ENCODE data around the gene PKNOX2. TPM values are rescaled to one million over a fixed set of nuclear protein-coding genes. Genes with fewer than 3 reads are reported as not detected.

The PKNOX2 gene
- total and polyA plus RNA-seq, 10 of the 15 experiments (the other 5 are each of a cell fraction or from before 2014, with no cell fraction given): not detected

- no peak overlapping the region for H3K4me2 ChIP-seq (ENCODE audit: control insufficient read depth, insufficient read depth)
- no peak overlapping the region for H3K4me3 ChIP-seq
- no peaks in the 10 kb centered on the region for H4K20me1 ChIP-seq (ENCODE audit: control insufficient read depth, insufficient read depth)
- DNase-seq (ENCODE audit: low read depth, low spot score) (no peak), ATAC-seq (no peak), FAIRE-seq (no peak)
- ChIA-PET CTCF (no interaction called here), POLR2A (no interaction called here), SMC1A (ENCODE audit: uncharacterized antibody, unreplicated experiment) (no interaction called here), RAD21 (ENCODE audit: unreplicated experiment) (no interaction called here)
- WGBS (ENCODE audit: insufficient coverage, insufficient replicate concordance, low lambda C conversion rate, missing lambda C conversion rate): 26% methylated on average over 3 of the region's 3 CpGs
- H3K27ac ChIP-seq (ENCODE audit: control insufficient read depth, insufficient read depth): no peak overlapping the region
- H3K4me1 ChIP-seq (ENCODE audit: control insufficient read depth, insufficient read depth, low read length): no peaks in the 10 kb centered on the region
- intact Hi-C loops (cut with micrococcal nuclease; ENCODE audit: unreplicated experiment) (no loop called here), in situ Hi-C loops (cut with MboI) (no loop called here)
- no peak overlapping the region for H3K9ac ChIP-seq (ENCODE audit: control insufficient read depth, insufficient read depth, low read length)
- H3K36me3 ChIP-seq (ENCODE audit: control insufficient read depth in 2 of 2, insufficient read depth in 2 of 2, low read length in 1 of 2): no peaks in the 10 kb centered on the region
- no peak overlapping the region for H2AFZ ChIP-seq (ENCODE audit: control insufficient read depth, low read depth, low read length)
- no peaks in the 10 kb centered on the region for H3K27me3 ChIP-seq (replicated peaks in 1 of 2; ENCODE audit: control insufficient read depth in 2 of 2, insufficient read depth in 2 of 2, low read length in 1 of 2)
- H3K79me2 ChIP-seq (ENCODE audit: control insufficient read depth, insufficient read depth, low read length): no peaks in the 10 kb centered on the region
- BruUV-seq (replicated peaks): no TSS peak
- no peak for TF ChIP-seq NFIC (IDR thresholded peaks at IDR 0.05; ENCODE audit: low read depth, low read length)
- no peak for TF ChIP-seq ZNF687 (IDR thresholded peaks at IDR 0.05)
- no peak for TF ChIP-seq RB1 (IDR thresholded peaks at IDR 0.05; ENCODE audit: borderline replicate concordance)
- TF ChIP-seq YBX1 (IDR thresholded peaks at IDR 0.05): no peak
- no peak for TF ChIP-seq NBN (IDR thresholded peaks at IDR 0.05)
- no peak for TF ChIP-seq TAF1 (IDR thresholded peaks at IDR 0.05; ENCODE audit: borderline replicate concordance, low read depth, low read length)
- TF ChIP-seq SPI1 (IDR thresholded peaks at IDR 0.05; ENCODE audit: borderline replicate concordance, insufficient read depth, low read depth, low read length): no peak
- TF ChIP-seq NFYA (IDR thresholded peaks at IDR 0.05; ENCODE audit: borderline replicate concordance, low read depth, low read length): no peak
- TF ChIP-seq TCF12 (IDR thresholded peaks at IDR 0.05; ENCODE audit: low read depth, low read length): no peak
- no peak for TF ChIP-seq RBBP5 (conservative IDR thresholded peaks at IDR 0.05)
- no peak for TF ChIP-seq ZBTB33 (IDR thresholded peaks at IDR 0.05)
- no peak for TF ChIP-seq USF1 (IDR thresholded peaks at IDR 0.05; ENCODE audit: borderline replicate concordance, extremely low read length, insufficient read depth, low read depth, low read length)
- no peak for TF ChIP-seq YY1 (IDR thresholded peaks at IDR 0.05; ENCODE audit: low read depth, low read length)
- TF ChIP-seq CHD2 (IDR thresholded peaks at IDR 0.05; ENCODE audit: borderline replicate concordance, low read depth, low read length): no peak
- no peaks in the 10 kb centered on the region for H3K9me3 ChIP-seq (replicated peaks; ENCODE audit: control insufficient read depth, insufficient read depth, low read length)
Measured at GRCh38 chr11:125479137-125479536, 314.6 kb downstream of the PKNOX2 start.

Measured in GM12878 (cell line).